HG03159 (cell line): Measurements from ENCODE around the gene CIB1.

Experiments used
- ATAC-seq: cut with Tn5 transposase; IDR thresholded peaks from one replicate; pipeline ENCODE4 v1.9.1; 2021; ENCODE audit warnings: mild to moderate bottlenecking, moderate library complexity; ENCODE audit not compliant: unreplicated experiment

The CIB1 gene

GRCh38 chr15:90241343-90242192 is 7.8 kb upstream of the CIB1 start:
- no peak for ATAC-seq

DNA sequence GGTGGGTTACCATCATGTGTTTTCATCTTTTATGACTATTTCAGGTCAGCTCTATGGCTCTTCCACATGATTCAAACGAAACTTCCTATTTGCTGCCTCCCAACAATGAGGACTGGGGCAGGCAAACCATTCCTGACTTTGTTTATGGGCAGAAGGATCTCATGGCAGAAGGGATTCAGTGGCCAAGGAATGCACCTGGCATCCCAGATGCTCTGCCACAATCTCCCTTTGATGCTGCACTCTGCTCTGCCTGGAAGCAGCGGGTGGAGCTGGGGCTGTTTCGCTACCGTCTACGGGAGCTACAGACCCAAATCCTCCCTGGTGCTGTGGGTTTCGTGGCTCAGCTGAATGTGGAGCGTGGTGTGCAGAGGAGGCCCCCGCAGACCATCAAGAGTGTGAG is 7.1 kb upstream of the CIB1 start:
- no peak for ATAC-seq

DNA sequence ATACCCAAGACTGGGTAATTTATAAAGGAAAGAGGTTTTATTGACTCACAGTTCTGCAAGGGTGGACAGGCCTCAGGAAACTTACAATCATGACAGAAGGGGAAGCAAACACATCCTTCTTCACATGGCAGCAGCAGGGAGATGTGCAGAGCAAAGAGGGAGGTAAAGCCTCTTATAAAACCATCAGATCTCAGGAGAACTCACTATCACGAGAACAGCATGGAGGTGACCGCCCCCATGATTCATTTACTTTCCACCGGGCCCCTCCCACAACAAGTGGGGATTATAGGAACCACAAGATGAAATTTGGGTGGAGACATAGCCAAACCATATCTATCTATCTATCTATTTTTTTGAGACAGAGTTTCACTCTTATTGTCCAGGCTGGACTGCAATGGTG is 5.6 kb upstream of the CIB1 start:
- no peak for ATAC-seq

DNA sequence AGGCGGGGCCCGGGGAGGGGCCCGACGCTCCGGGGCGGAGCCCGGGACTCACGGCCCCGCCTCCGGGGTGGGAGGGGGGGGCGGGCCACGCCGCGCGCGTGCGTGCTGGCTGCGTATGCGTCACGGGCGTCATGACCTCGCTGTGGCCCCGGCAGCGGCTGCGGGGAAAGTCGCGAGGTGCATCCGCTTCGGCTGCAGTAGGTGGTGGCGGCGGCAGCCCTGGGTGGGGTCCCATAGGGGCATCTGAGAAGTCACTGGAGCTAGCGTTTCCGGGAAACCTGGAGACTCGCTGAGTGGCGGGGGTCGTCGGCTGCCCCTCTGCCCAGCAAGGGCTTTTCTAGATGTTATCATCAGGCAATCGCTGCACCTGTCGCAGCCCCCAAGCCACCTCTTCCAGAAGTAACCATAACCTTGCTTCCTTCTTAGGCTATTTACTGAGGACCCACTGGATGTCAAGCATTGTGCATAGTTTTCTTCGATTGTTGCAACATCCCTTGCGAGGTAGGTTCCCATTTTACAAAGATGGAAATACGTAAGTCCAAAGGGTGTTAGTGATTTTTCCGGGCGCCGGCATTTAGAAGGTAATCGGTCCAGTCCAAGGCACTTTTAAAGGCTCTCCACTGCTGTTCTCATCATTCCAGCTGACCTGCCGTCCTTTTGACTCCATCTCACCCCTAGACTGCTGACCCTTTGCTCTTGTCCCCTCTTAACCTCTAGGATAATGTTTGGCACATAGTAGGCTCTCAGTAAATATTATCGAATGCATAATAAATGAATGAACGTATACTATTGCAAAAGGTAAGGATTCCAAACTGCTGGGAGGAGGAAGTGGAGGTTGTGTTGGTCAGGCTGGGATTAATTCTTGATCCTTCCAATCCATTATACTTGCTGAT is 601 bp upstream of the CIB1 start, which contains the start of gene GDPGP1:
Gene GDPGP1, plus strand, starts transcription at position 114 of the 893 bp plus-strand sequence. CDS start 6,700 bp downstream, outside the sequence.
- ATAC-seq, result peak; percentile 70

DNA sequence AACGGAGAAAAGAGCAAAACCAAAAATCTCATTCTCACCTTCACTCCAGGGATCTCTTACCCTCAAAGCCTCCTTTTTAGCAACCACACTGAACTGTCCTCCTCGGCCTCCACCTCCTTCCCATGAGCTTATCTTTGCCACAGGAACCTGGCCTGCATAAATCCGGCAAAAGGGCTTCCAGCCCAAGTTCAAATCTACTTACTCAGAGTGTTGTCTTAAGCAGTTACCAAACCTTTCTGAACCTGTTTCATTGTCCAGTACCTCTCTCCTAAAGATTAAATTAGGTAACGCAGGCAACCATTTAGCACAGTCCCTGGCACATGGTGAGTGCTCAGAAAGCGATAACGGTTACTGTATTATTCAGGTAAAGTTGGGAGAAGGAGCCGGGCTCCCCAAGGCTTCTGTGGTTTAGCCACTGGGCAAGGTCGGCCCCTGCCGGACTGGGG is 777 bp downstream of the CIB1 start:
- ATAC-seq, result no peak

- no peak for ATAC-seq
Measured at GRCh38 chr15:90232196-90232595, 1.5 kb downstream of the CIB1 start.

GRCh38 chr15:90231028-90232017 is 2.4 kb downstream of the CIB1 start:
- ATAC-seq, result no peak

GRCh38 chr15:90230610-90231009 is 3.1 kb downstream of the CIB1 start:
- ATAC-seq, result no peak

- no peak for ATAC-seq
Measured at GRCh38 chr15:90230071-90230494, 3.7 kb downstream of the CIB1 start.

GRCh38 chr15:90228960-90229359 is 4.8 kb downstream of the CIB1 start:
- no peak for ATAC-seq

DNA sequence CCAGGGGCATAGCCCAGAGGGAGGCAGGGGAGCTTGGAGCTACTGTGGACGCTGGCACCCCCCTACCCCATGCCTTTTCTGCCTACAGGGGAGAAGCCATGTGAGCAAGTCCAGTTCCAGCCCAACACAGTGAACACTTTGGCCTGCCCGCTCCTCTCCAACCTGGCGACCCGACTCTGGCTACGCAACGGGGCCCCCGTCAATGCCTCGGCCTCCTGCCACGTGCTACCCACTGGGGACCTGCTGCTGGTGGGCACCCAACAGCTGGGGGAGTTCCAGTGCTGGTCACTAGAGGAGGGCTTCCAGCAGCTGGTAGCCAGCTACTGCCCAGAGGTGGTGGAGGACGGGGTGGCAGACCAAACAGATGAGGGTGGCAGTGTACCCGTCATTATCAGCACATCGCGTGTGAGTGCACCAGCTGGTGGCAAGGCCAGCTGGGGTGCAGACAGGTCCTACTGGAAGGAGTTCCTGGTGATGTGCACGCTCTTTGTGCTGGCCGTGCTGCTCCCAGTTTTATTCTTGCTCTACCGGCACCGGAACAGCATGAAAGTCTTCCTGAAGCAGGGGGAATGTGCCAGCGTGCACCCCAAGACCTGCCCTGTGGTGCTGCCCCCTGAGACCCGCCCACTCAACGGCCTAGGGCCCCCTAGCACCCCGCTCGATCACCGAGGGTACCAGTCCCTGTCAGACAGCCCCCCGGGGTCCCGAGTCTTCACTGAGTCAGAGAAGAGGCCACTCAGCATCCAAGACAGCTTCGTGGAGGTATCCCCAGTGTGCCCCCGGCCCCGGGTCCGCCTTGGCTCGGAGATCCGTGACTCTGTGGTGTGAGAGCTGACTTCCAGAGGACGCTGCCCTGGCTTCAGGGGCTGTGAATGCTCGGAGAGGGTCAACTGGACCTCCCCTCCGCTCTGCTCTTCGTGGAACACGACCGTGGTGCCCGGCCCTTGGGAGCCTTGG is 5.6 kb downstream of the CIB1 start:
- no peak for ATAC-seq

- ATAC-seq, result no peak
Measured at GRCh38 chr15:90227336-90227735, 6.4 kb downstream of the CIB1 start.

DNA sequence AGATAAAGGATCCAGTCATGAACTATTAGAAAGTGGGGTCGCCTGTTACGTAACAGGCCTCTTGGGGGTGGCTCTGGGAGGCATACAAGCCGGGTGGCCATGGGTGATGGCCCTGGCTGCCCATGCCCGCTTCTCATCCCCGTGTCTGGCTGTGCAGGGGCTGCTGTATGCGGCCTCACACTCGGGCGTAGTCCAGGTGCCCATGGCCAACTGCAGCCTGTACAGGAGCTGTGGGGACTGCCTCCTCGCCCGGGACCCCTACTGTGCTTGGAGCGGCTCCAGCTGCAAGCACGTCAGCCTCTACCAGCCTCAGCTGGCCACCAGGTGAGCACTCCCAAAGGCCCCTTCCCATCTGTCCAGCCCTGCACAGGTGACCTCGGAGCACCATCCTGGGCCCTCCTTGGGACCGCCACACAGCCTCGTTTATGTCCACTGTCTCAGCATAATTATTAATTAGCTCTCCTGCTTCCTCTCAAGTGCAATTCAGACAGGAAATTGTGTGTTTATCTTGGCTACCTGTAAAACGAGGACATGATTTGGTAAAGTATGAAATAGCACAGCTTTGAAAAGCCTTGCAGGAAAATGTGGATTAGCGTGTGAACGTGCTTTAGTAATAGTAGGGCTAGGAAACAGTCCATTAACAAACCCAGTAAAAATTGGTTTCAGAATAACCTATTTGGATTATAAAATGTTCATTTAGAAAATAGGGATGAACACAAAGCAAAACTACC is 8.1 kb downstream of the CIB1 start:
- ATAC-seq, result no peak

DNA sequence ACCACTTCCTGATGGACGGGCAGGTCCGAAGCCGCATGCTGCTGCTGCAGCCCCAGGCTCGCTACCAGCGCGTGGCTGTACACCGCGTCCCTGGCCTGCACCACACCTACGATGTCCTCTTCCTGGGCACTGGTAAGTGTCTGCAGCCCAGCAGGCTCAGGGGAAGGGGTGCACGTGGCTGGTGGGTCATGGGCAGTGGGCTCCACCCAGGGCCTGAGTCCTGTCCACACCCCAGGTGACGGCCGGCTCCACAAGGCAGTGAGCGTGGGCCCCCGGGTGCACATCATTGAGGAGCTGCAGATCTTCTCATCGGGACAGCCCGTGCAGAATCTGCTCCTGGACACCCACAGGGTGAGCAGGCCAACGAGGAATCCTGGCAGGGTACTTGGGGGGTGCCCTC is 8.7 kb downstream of the CIB1 start:
- ATAC-seq, result no peak

DNA sequence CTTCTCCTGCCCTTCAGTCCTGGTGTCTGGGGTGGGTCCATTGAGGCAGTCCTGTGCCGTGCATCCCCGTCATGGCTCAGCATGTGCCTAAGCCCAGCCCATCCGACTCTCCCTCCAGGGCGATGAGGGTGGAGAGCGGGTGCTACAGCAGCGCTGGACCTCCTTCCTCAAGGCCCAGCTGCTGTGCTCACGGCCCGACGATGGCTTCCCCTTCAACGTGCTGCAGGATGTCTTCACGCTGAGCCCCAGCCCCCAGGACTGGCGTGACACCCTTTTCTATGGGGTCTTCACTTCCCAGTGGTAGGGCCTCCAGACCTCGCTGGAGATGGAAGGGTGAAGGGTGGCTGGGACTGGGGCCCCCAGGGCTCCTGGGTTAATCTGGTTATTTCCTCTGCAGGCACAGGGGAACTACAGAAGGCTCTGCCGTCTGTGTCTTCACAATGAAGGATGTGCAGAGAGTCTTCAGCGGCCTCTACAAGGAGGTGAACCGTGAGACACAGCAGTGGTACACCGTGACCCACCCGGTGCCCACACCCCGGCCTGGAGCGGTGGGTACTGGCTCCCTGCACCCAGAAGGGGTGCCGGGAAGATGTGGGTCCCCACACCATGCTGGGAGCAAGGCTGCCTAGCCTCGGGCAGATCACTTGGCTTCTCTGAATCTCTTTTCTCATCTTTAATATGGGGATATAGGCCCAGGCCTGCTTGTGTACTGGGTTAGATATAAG is 10.1 kb downstream of the CIB1 start:
- ATAC-seq, result no peak

DNA sequence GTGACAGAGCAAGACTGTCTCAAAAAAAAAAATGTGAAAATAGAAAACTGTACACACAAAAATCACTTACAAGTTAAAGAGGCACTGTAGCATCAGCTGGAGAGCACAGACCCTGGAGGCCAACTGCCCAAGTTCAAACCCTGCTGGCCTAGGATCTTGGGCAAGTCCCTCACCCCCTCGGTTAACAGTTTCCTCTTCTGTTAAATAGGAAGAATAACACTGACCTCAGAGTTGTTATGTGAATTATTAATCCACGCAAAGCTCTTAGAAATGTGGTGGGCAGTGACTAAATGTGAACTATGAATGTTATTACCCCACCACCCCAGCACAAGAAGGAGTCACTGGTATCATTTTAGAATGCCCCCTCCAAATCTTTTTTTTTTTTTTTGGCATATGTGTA is 11.2 kb downstream of the CIB1 start:
- ATAC-seq, result no peak

GRCh38 chr15:90221246-90221900 is 12.4 kb downstream of the CIB1 start:
- ATAC-seq, result no peak
